Germinal center (tissue), 1 donor: Measurements from ENCODE around the gene UBE2J2.

Experiments used
- DNase-seq: peaks from one replicate; pipeline ENCODE4 v3.0.0; 2012; ENCODE audit warnings: mixed read lengths, low spot score

Gene UBE2J2

GRCh38 chr1:1309251-1310108 lies 35.8 kb upstream of the UBE2J2 start:
- DNase-seq, result no peak

GRCh38 chr1:1308756-1309250 lies 35.1 kb upstream of the UBE2J2 start:
- DNase-seq, result no peak

- peak; percentile 97 for DNase-seq
Measured at GRCh38 chr1:1307923-1308755, 34.5 kb upstream of the UBE2J2 start, which contains the start of the genes ACAP3 and PUSL1. TSS of gene ACAP3 (minus strand) at chr1:1307930. CDS start at chr1:1307815, 115 bp downstream. TSS of gene PUSL1 (plus strand) at chr1:1308597. CDS start at chr1:1308644, 47 bp downstream.

GRCh38 chr1:1307261-1307922 lies 33.7 kb upstream of the UBE2J2 start:
- no peak for DNase-seq

- DNase-seq, result no peak
Measured at GRCh38 chr1:1306661-1307260, 33.1 kb upstream of the UBE2J2 start.

GRCh38 chr1:1306070-1306660 lies 32.5 kb upstream of the UBE2J2 start:
- DNase-seq, result no peak

- peak; percentile 61 for DNase-seq
Measured at GRCh38 chr1:1305300-1306069, 31.8 kb upstream of the UBE2J2 start.

- DNase-seq, result no peak
Measured at GRCh38 chr1:1304331-1305299, 31.0 kb upstream of the UBE2J2 start.

- DNase-seq, result no peak
Measured at GRCh38 chr1:1303736-1304135, 30.1 kb upstream of the UBE2J2 start.

GRCh38 chr1:1302951-1303509 lies 29.4 kb upstream of the UBE2J2 start:
- DNase-seq, result no peak

- DNase-seq, result no peak
Measured at GRCh38 chr1:1302006-1302430, 28.4 kb upstream of the UBE2J2 start.

GRCh38 chr1:1300352-1300739 lies 26.7 kb upstream of the UBE2J2 start:
- no peak for DNase-seq

- peak; percentile 46 for DNase-seq
Measured at GRCh38 chr1:1299686-1300351, 26.2 kb upstream of the UBE2J2 start.

GRCh38 chr1:1298861-1299685 lies 25.4 kb upstream of the UBE2J2 start:
- DNase-seq, result no peak

GRCh38 chr1:1297802-1298424 lies 24.3 kb upstream of the UBE2J2 start:
- no peak for DNase-seq

- DNase-seq, result no peak
Measured at GRCh38 chr1:1296070-1297061, 22.7 kb upstream of the UBE2J2 start.
